ENCODE measurements around the gene SHC1. TPM values are rescaled to one million over a fixed set of nuclear protein-coding genes. Genes with fewer than 3 reads are reported as not detected.

The SHC1 gene
- total RNA-seq, 2 experiments from 2014 or later = 59.9 to 60.0 TPM

GRCh38 chr1:154940651-154941194, 29.8 kb downstream of the SHC1 start:
- ATAC-seq (ENCODE audit: poor library complexity) = no peak
- Histone ChIP-seq H3K27ac (ENCODE audit: low read depth in 1 of 2, low read length in 2 of 2) (peak overlapping the region in 1 of 2 donors; percentile 80), H3K36me3 (ENCODE audit: insufficient read depth, low read length) (peaks cover 16% of the 10 kb centered on the region), H3K27me3 (ENCODE audit: control insufficient read depth in 1 of 2, insufficient read depth in 2 of 2, low read length in 2 of 2) (no peaks in the 10 kb centered on the region), H3K4me3 (ENCODE audit: low read length) (no peak overlapping the region), H3K4me1 (ENCODE audit: insufficient read depth, low read length) (peaks cover 85% of the 10 kb centered on the region), H3K9me3 (ENCODE audit: control insufficient read depth in 1 of 2, insufficient read depth in 1 of 2, low read length in 2 of 2) (no peaks in the 10 kb centered on the region)
- ChIA-PET POLR2A (interaction anchor here (1.0 to 1.1 kb wide), 2 partner anchors 43 to 312 kb away, joined by 3 to 4 read pairs; partner anchors contain the start of gene FLAD1), CTCF (interaction anchor here (0.5 to 2.3 kb wide), 6 partner anchors 21 to 275 kb away, joined by 3 to 10 read pairs (median 5); partner anchors contain the start of gene PYGO2)
- Mint-ChIP-seq H3K9me3 (no peaks in the 10 kb centered on the region), H3K4me3 (peak overlapping the region; percentile 58), H3K4me1 (ENCODE audit: low read depth) (peaks cover 83% of the 10 kb centered on the region), H3K27me3 (no peaks in the 10 kb centered on the region), H3K36me3 (ENCODE audit: low read depth) (peaks cover 44% of the 10 kb centered on the region), H3K27ac (peak overlapping the region; percentile 94)
- peak in 2 of 14 experiments; percentile 34 to 36 for DNase-seq
- TF ChIP-seq CTCF (IDR thresholded peaks at IDR 0.05) = no peak
- intact Hi-C loops (cut with DNase I, micrococcal nuclease) = no loop called here

GRCh38 chr1:154940213-154940560, 30.4 kb downstream of the SHC1 start:
- Mint-ChIP-seq H3K9me3 (no peaks in the 10 kb centered on the region), H3K36me3 (ENCODE audit: low read depth) (peaks cover 39% of the 10 kb centered on the region), H3K27ac (peak overlapping the region; percentile 94), H3K27me3 (no peaks in the 10 kb centered on the region), H3K4me1 (ENCODE audit: low read depth) (peaks cover 89% of the 10 kb centered on the region), H3K4me3 (peak overlapping the region; percentile 58)
- Histone ChIP-seq H3K27me3 (ENCODE audit: control insufficient read depth in 1 of 2, insufficient read depth in 2 of 2, low read length in 2 of 2) (no peaks in the 10 kb centered on the region), H3K9me3 (ENCODE audit: control insufficient read depth in 1 of 2, insufficient read depth in 1 of 2, low read length in 2 of 2) (no peaks in the 10 kb centered on the region), H3K27ac (ENCODE audit: low read depth in 1 of 2, low read length in 2 of 2) (peak overlapping the region in 1 of 2 donors; percentile 80), H3K36me3 (ENCODE audit: insufficient read depth, low read length) (peaks cover 11% of the 10 kb centered on the region), H3K4me3 (ENCODE audit: low read length) (no peak overlapping the region), H3K4me1 (ENCODE audit: insufficient read depth, low read length) (peaks cover 89% of the 10 kb centered on the region)
- ChIA-PET CTCF (interaction anchor here (0.5 to 2.3 kb wide), 7 partner anchors 12 to 275 kb away, joined by 3 to 10 read pairs (median 4); partner anchors contain the start of gene PYGO2), POLR2A (interaction anchor here (1.1 kb wide), 1 partner anchor 43 kb away, joined by 4 read pairs; the partner anchor contains the start of gene FLAD1)
- TF ChIP-seq CTCF (IDR thresholded peaks at IDR 0.05) = no peak
- DNase-seq (peak in 1 of 14 experiments; percentile 40), ATAC-seq (ENCODE audit: poor library complexity) (no peak)
- intact Hi-C loops (cut with DNase I, micrococcal nuclease) = no loop called here

- peaks cover 80% of the 10 kb centered on the region for H3K4me1 ChIP-seq (ENCODE audit: insufficient read depth, low read length)
- intact Hi-C loops (cut with DNase I, micrococcal nuclease) = no loop called here
- DNase-seq (peak in 1 of 14 experiments; percentile 43), ATAC-seq (ENCODE audit: poor library complexity) (no peak)
- H3K27ac ChIP-seq (ENCODE audit: low read depth in 1 of 2, low read length in 2 of 2) = peak overlapping the region in 1 of 2 donors; percentile 100
- Mint-ChIP-seq H3K36me3 (ENCODE audit: low read depth) (peaks cover 25% of the 10 kb centered on the region), H3K4me1 (ENCODE audit: low read depth) (peaks cover 81% of the 10 kb centered on the region), H3K27ac (peak overlapping the region; percentile 98), H3K27me3 (no peaks in the 10 kb centered on the region), H3K4me3 (peak overlapping the region; percentile 79), H3K9me3 (no peaks in the 10 kb centered on the region)
- H3K9me3 ChIP-seq (ENCODE audit: control insufficient read depth in 1 of 2, insufficient read depth in 1 of 2, low read length in 2 of 2) = no peaks in the 10 kb centered on the region
- no peak for TF ChIP-seq CTCF (IDR thresholded peaks at IDR 0.05)
- H3K4me3 ChIP-seq (ENCODE audit: low read length) = no peak overlapping the region
- no peaks in the 10 kb centered on the region for H3K27me3 ChIP-seq (ENCODE audit: control insufficient read depth in 1 of 2, insufficient read depth in 2 of 2, low read length in 2 of 2)
- H3K36me3 ChIP-seq (ENCODE audit: insufficient read depth, low read length) = no peaks in the 10 kb centered on the region
- POLR2A ChIA-PET = interaction anchor here (1.1 to 2.2 kb wide), 3 partner anchors 10 to 68 kb away, joined by 3 to 14 read pairs (median 4); no protein-coding TSS in a partner anchor
- CTCF ChIA-PET = interaction anchor here (0.7 to 3.9 kb wide), 10 partner anchors 13 to 610 kb away, joined by 3 to 38 read pairs (median 10); partner anchors contain the start of genes PBXIP1 and PYGO2
Measured at GRCh38 chr1:154938604-154939399, 31.7 kb downstream of the SHC1 start.

Data from CD4-positive, alpha-beta T cell (primary cell).